Endothelial cell of umbilical vein (primary cell): Measurements from ENCODE around the gene KREMEN1. TPM values are rescaled to one million over a fixed set of nuclear protein-coding genes. Genes with fewer than 3 reads are reported as not detected.

Source experiments
- BruUV-seq: library from RNA; stranded (reverse); fragments of 400-500 nt; replicated peaks from 2 replicates; lab custom pipeline; 2021; lab: Mats Ljungman, UMichigan
- CTCF ChIA-PET: fragments of 300-600, 350-600 bp; sonication (Branson Sonifier 250); formaldehyde crosslinking; loops from one replicate; lab custom pipeline; 2021; ENCODE audit warnings: antibody characterized with exemption, inconsistent platforms; lab: Charles Lee
- POLR2A ChIA-PET: fragments of 300-600, 350-600 bp; sonication (Branson Sonifier 250); formaldehyde crosslinking; loops from one replicate; lab custom pipeline; 2021; ENCODE audit warnings: antibody characterized with exemption, inconsistent platforms; lab: Charles Lee
- DNase-seq: peaks from one replicate; pipeline ENCODE4 v3.0.0-alpha.2; 2011; ENCODE audit warnings: low read depth, low spot score
- FAIRE-seq: peaks from 2 replicates; lab custom pipeline; 2011; peaks lifted over from hg19 to GRCh38; lab: Jason Lieb, UNC
- H2AFZ ChIP-seq: 2 replicates; pipeline ENCODE4 v1.6.0; 2012; ENCODE audit warnings: low read depth, low read length, control low read depth, inconsistent platforms
- H3K27ac ChIP-seq: 2 replicates; pipeline ENCODE4 v1.5.1; 2011; ENCODE audit warnings: low read depth, mild to moderate bottlenecking, control low read depth, low read length, moderate library complexity; ENCODE audit not compliant: insufficient read depth
- H3K27me3 ChIP-seq, 2 experiments: 2 replicates each; pipeline versions ENCODE4 v1.6.0 to v1.6.1; 2011; ENCODE audit warnings: low read length in 2 of 2, mixed read lengths in 1 of 2; ENCODE audit not compliant: control insufficient read depth in 2 of 2, insufficient read depth in 2 of 2
- H3K36me3 ChIP-seq, 2 experiments: 2 replicates in 1 of 2; 3 replicates in 1 of 2; pipeline ENCODE4 v1.5.1; 2011; ENCODE audit warnings: low read length in 2 of 2, mild to moderate bottlenecking in 1 of 2, moderate library complexity in 1 of 2; ENCODE audit not compliant: control insufficient read depth in 2 of 2, insufficient read depth in 2 of 2; ENCODE audit errors: extremely low read depth in 1 of 2
- H3K4me1 ChIP-seq: 3 replicates; pipeline ENCODE4 v1.5.1; 2011; ENCODE audit warnings: mild to moderate bottlenecking, low read length; ENCODE audit not compliant: control insufficient read depth, insufficient read depth; ENCODE audit errors: extremely low read depth
- H3K4me2 ChIP-seq: 2 replicates; pipeline ENCODE4 v1.6.1; 2011; ENCODE audit warnings: low read length, control low read depth, mixed read lengths; ENCODE audit not compliant: insufficient read depth
- H3K4me3 ChIP-seq, 3 experiments: fragments of 200-600 bp in 1 of 3; sonication (generic), shearing (Covaris generic) in 1 of 3; replicated peaks in 1 of 3; 2 replicates each; pipeline ENCODE4 v1.5.1; 2011 to 2016; ENCODE audit warnings: control low read depth in 3 of 3, low read length in 3 of 3, mild to moderate bottlenecking in 2 of 3, inconsistent platforms in 1 of 3, low read depth in 1 of 3, moderate library complexity in 1 of 3; ENCODE audit not compliant: insufficient read depth in 1 of 3
- H3K79me2 ChIP-seq: 2 replicates; pipeline ENCODE4 v1.6.0; 2012; ENCODE audit warnings: low read length, inconsistent platforms; ENCODE audit not compliant: control insufficient read depth, insufficient read depth
- H3K9ac ChIP-seq: replicated peaks from 2 replicates; pipeline ENCODE3; 2011; ENCODE audit warnings: low read length, control low read depth; ENCODE audit not compliant: insufficient read depth; ENCODE audit errors: extremely low read depth
- H3K9me1 ChIP-seq: replicated peaks from 3 replicates; pipeline ENCODE4 v1.6.0; 2011; ENCODE audit warnings: mild to moderate bottlenecking, low read length; ENCODE audit not compliant: control insufficient read depth, insufficient read depth; ENCODE audit errors: extremely low read depth
- H3K9me3 ChIP-seq: replicated peaks from 2 replicates; pipeline ENCODE4 v1.5.1; 2012; ENCODE audit warnings: low read length, inconsistent platforms; ENCODE audit not compliant: control insufficient read depth, insufficient read depth
- H4K20me1 ChIP-seq: replicated peaks from 2 replicates; pipeline ENCODE3; 2011; ENCODE audit warnings: mild to moderate bottlenecking, low read length; ENCODE audit not compliant: control insufficient read depth, insufficient read depth; ENCODE audit errors: extremely low read depth
- FOS ChIP-seq: IDR thresholded peaks from 2 replicates; pipeline ENCODE4 v1.6.1; 2011; ENCODE audit warnings: mild to moderate bottlenecking, low read length, moderate library complexity, borderline replicate concordance; ENCODE audit not compliant: insufficient read depth
- dilution Hi-C: fragments of 300-500 bp; cut with MboI; formaldehyde crosslinking; loops from one replicate; pipeline ENCODE4 v1.15.0; 2019; ENCODE audit warnings: low sequenced_read_pairs; ENCODE audit not compliant: extremely low pct_ligation_motif_present
- intact Hi-C: fragments of 100-400 bp; cut with micrococcal nuclease; formaldehyde crosslinking; loops from one replicate; pipeline ENCODE4 v1.10.0; 2022
- polyA plus RNA-seq, 4 experiments: library from polyadenylated mRNA; depleted of rRNA in 3 of 4; stranded (reverse) in 3 of 4; unstranded in 1 of 4; fragments of >200 nt; gene quantifications; 2 replicates each; pipeline versions ENCODE4 v1.2.1 to v1.2.3, GENCODE V29; 2011 to 2012; ENCODE audit warnings: missing spikeins in 1 of 4
- total RNA-seq: library from RNA; stranded (reverse); gene quantifications from 2 replicates; pipeline ENCODE4 v1.2.3, GENCODE V29; 2021
- TF ChIP-seq, protein P1 (sequence below): IDR thresholded peaks from 2 replicates; pipeline ENCODE4 v1.6.1; 2011; ENCODE audit not compliant: insufficient read depth, insufficient read length
- TF ChIP-seq, protein P2 (sequence below), 2 donors: IDR thresholded peaks; 1 replicate in 1 of 2; 2 replicates in 1 of 2; pipeline ENCODE4 v1.5.1; 2011; ENCODE audit warnings: low read length in 2 of 2, mild to moderate bottlenecking in 2 of 2, moderate library complexity in 2 of 2, control low read depth in 1 of 2, inconsistent platforms in 1 of 2, low read depth in 1 of 2; ENCODE audit not compliant: insufficient read depth in 1 of 2; ENCODE audit errors: extremely low read depth in 1 of 2

The KREMEN1 gene
- total and polyA plus RNA-seq, 2 donors (not counting 3 experiments of a cell fraction or from before 2014, with no cell fraction given) = 0.58 to 1.1 TPM

DNA sequence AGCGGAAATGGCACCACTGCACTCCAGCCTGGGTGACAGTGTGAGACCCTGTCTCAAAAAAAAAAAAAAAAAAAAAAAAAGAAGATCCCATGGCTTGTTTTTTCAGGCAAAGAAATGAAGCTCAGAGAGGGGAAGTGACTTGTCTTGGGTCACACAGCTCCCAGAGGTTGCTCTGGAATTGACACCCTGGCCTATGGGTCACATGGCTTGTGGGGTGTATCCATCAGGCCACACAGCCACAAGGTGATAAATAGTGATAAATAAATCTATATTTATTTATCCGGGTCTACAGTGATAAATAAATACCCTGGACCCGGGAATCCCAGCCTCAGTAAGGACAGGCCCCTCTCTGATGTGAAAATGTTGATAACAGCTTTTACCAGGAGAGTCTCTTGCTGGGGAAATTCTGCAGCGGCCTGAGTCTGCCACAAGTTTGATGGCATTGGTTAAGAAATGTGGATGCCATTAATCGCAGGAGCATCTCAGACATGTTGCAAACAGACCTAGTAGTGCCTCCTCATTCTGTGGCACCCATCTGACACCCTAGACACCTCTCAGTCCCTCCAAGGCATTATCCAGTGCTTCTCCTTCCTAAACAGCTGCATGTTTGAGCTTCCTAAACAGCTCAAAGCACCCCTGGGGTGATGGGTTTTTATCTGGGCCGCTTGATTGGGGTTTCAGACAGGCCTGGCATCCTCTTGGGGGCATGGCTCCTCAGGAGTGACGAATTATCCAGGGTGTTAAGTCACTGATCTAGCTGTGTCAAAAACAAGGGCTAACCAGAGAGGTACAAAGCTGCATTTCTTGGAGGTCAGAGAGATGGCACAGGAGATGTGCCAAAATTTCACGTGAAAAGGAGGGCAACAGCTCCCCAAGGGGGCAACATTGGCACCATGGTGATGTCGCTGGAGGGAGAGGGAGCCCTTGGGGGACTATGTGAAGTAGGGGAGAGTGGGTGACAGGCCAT lies 130.9 kb downstream of the KREMEN1 start:
- no peak overlapping the region for H3K4me2 ChIP-seq
- H2AFZ ChIP-seq = no peak overlapping the region
- ChIA-PET CTCF (interaction anchor here (1.7 to 3.6 kb wide), 4 partner anchors 10 to 42 kb away, joined by 3 to 25 read pairs (median 6); no protein-coding TSS in a partner anchor), POLR2A (no interaction called here)
- no peaks in the 10 kb centered on the region for H3K36me3 ChIP-seq
- H3K79me2 ChIP-seq = no peaks in the 10 kb centered on the region
- H3K27me3 ChIP-seq = peaks cover 0 to 9% of the 10 kb centered on the region in 2 experiments
- no peak for TF ChIP-seq FOS
- TF ChIP-seq, protein P1, sequence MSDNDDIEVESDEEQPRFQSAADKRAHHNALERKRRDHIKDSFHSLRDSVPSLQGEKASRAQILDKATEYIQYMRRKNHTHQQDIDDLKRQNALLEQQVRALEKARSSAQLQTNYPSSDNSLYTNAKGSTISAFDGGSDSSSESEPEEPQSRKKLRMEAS = no peak
- TF ChIP-seq, protein P2, sequence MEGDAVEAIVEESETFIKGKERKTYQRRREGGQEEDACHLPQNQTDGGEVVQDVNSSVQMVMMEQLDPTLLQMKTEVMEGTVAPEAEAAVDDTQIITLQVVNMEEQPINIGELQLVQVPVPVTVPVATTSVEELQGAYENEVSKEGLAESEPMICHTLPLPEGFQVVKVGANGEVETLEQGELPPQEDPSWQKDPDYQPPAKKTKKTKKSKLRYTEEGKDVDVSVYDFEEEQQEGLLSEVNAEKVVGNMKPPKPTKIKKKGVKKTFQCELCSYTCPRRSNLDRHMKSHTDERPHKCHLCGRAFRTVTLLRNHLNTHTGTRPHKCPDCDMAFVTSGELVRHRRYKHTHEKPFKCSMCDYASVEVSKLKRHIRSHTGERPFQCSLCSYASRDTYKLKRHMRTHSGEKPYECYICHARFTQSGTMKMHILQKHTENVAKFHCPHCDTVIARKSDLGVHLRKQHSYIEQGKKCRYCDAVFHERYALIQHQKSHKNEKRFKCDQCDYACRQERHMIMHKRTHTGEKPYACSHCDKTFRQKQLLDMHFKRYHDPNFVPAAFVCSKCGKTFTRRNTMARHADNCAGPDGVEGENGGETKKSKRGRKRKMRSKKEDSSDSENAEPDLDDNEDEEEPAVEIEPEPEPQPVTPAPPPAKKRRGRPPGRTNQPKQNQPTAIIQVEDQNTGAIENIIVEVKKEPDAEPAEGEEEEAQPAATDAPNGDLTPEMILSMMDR (IDR thresholded peaks at IDR 0.05; ENCODE audit: extremely low read depth in 1 of 2, insufficient read depth in 1 of 2, low read depth in 1 of 2, low read length in 2 of 2) = no peak
- intact Hi-C loops = no loop called here
- H3K9ac ChIP-seq = no peak overlapping the region
- no peaks in the 10 kb centered on the region for H3K9me3 ChIP-seq
- dilution Hi-C loops = no loop called here
- FAIRE-seq (no peak), DNase-seq (no peak)
- H4K20me1 ChIP-seq = no peaks in the 10 kb centered on the region
- BruUV-seq = no TSS peak
- no peaks in the 10 kb centered on the region for H3K9me1 ChIP-seq
- peaks cover 9% of the 10 kb centered on the region for H3K4me1 ChIP-seq
- no peak overlapping the region for H3K4me3 ChIP-seq
- H3K27ac ChIP-seq = no peak overlapping the region
